Sciatic nerve (tissue), 2 donors: ENCODE results near the gene COMMD7. TPM values are rescaled to one million over a fixed set of nuclear protein-coding genes. Genes with fewer than 3 reads are reported as not detected.
A peak's percentile ranks its signal among the peaks of the same experiment; 100 is the strongest.
"Not testable (repeated sequence)": the region's sequence is repeated elsewhere in the genome, so short reads cannot be mapped to it uniquely, and the experiment has no call there.

Experiments used
- ATAC-seq: fragments of 200-7000 bp; cut with Tn5 transposase; one replicate; pipeline ENCODE4 v1.9.1; 2020; ENCODE audit warnings: mild to moderate bottlenecking, moderate library complexity
- DNase-seq: peaks from one replicate; pipeline ENCODE4 v3.0.0-alpha.2; 2020; ENCODE audit warnings: low spot score
- intact Hi-C: fragments of 100-400 bp; cut with DNase I; formaldehyde crosslinking; loops from one replicate; pipeline ENCODE4 v1.14.2; 2022
- total RNA-seq: library from RNA; stranded (reverse); fragmentation: NEBNext Ultra II Directional; extraction: Animal tissue kit (Norgen Biotek cat#: 25700); gene quantifications from one replicate; pipeline ENCODE4 v1.2.1, GENCODE V29; 2021
- donor health status: DM: no; HTN: no; CAD: no.
- donor health status: DM: no; HTN: no; CAD: no.

Gene COMMD7
- total RNA-seq, 1 donor from 2014 or later, result 30.2 TPM

GRCh38 chr20:32772046-32772445, 28.8 kb upstream of the COMMD7 start:
- intact Hi-C loops, result no loop called here
- no peak for DNase-seq
- ATAC-seq, result no peak

- intact Hi-C loops, result no loop called here
- ATAC-seq, result no peak
- no peak for DNase-seq
Observed at GRCh38 chr20:32767418-32768198, 24.3 kb upstream of the COMMD7 start.

- intact Hi-C loops, DNase-seq, ATAC-seq: not testable (repeated sequence)
Observed at GRCh38 chr20:32765230-32765875, 22.1 kb upstream of the COMMD7 start.

GRCh38 chr20:32764005-32764960, 21.0 kb upstream of the COMMD7 start:
- ATAC-seq (no peak), DNase-seq (no peak)
- intact Hi-C loops, result no loop called here

GRCh38 chr20:32763202-32764004, 20.1 kb upstream of the COMMD7 start:
- DNase-seq, result no peak
- intact Hi-C loops, result no loop called here
- ATAC-seq, result peak; percentile 33

GRCh38 chr20:32762754-32763201, 19.5 kb upstream of the COMMD7 start:
- intact Hi-C loops, result no loop called here
- ATAC-seq, result peak; percentile 32
- no peak for DNase-seq

GRCh38 chr20:32761831-32762753, 18.8 kb upstream of the COMMD7 start, which contains the start of gene DNMT3B:
Gene DNMT3B, plus strand, starts transcription at chr20:32762385. Its CDS starts 17,939 bp downstream, at chr20:32780324.
- DNase-seq, result peak; percentile 87
- intact Hi-C loops, result no loop called here
- peak; percentile 88 for ATAC-seq

GRCh38 chr20:32761417-32761830, 18.2 kb upstream of the COMMD7 start:
- no peak for ATAC-seq
- no peak for DNase-seq
- intact Hi-C loops, result no loop called here

GRCh38 chr20:32756156-32756555, 12.9 kb upstream of the COMMD7 start:
- DNase-seq (no peak), ATAC-seq (no peak)
- intact Hi-C loops, result no loop called here

- ATAC-seq (no peak), DNase-seq (no peak)
- intact Hi-C loops, result no loop called here
Observed at GRCh38 chr20:32753731-32754130, 10.5 kb upstream of the COMMD7 start.

GRCh38 chr20:32752458-32753250, 9.4 kb upstream of the COMMD7 start:
- no peak for DNase-seq
- intact Hi-C loops, result no loop called here
- no peak for ATAC-seq

- no peak for DNase-seq
- ATAC-seq, result no peak
- intact Hi-C loops, result no loop called here
Observed at GRCh38 chr20:32751702-32752457, 8.6 kb upstream of the COMMD7 start.

GRCh38 chr20:32751293-32751692, 8.0 kb upstream of the COMMD7 start:
- intact Hi-C loops, result no loop called here
- DNase-seq, result no peak
- ATAC-seq, result no peak

GRCh38 chr20:32749914-32750637, 6.8 kb upstream of the COMMD7 start:
- no peak for ATAC-seq
- no peak for DNase-seq
- intact Hi-C loops, result no loop called here
